ENCODE data around the gene BDKRB2.

BDKRB2 gene

DNA sequence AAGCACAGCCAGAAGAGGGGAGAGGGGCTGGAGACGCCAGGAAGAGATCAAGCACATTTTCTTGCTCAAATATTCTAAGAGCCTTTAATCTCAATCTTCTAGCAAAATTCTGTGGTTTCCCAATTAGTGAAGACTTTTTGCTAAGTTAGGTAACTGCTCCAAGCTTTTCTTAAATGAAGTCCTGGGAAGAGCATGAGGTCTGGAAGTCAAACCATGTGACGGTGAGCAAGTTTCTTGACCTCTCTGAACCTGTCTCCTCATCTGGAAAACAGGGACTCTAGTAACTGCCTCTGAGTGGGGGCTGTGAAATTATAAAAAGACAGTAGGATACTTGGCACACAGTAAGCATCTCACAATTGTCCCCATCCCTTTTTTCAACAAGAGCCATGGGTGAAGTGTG, 75.5 kb downstream of the BDKRB2 start:
- FAIRE-seq (no peak), DNase-seq (ENCODE audit: insufficient read length, low spot score) (no peak)
- TF ChIP-seq SPI1 (IDR thresholded peaks at IDR 0.05; ENCODE audit: low read depth, low read length), result no peak
- TF ChIP-seq TAF1 (IDR thresholded peaks at IDR 0.05; ENCODE audit: low read depth, low read length), result no peak
- TF ChIP-seq POU2F2 (IDR thresholded peaks at IDR 0.05; ENCODE audit: low read depth, low read length), result no peak
- no peak for TF ChIP-seq POLR2AphosphoS5 (IDR thresholded peaks at IDR 0.05; ENCODE audit: low read depth, low read length)
- no peak for TF ChIP-seq PAX5 (IDR thresholded peaks at IDR 0.05; ENCODE audit: insufficient read depth, low read length, severe bottlenecking)
- TF ChIP-seq POLR2A (IDR thresholded peaks at IDR 0.05; ENCODE audit: low read depth, low read length), result no peak

DNA sequence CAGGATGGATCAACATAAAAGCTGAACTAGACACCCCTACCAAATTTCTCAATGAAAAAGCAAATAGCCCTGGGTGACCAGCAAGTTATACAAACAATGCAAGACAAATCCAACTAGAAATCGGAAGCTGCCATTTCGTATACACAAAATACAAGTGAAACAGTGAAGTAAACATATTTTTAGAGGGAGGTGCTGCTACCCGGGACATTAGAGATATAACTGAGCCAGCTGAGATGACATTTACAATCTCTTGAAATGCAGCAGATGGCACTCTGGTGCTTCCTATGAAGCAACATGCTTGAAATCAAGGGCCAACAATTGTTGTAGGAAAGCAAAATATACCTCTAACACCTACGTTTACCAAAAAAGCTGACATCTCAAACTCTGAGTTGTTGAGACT, 76.8 kb downstream of the BDKRB2 start:
- no peak for DNase-seq (ENCODE audit: insufficient read length, low spot score)
- TF ChIP-seq SPI1 (IDR thresholded peaks at IDR 0.05; ENCODE audit: low read depth, low read length) (no peak), POU2F2 (IDR thresholded peaks at IDR 0.05; ENCODE audit: low read depth, low read length) (no peak), POLR2A (IDR thresholded peaks at IDR 0.05; ENCODE audit: low read depth, low read length) (no peak), PAX5 (IDR thresholded peaks at IDR 0.05; ENCODE audit: insufficient read depth, low read length, severe bottlenecking) (no peak), TAF1 (IDR thresholded peaks at IDR 0.05; ENCODE audit: low read depth, low read length) (no peak), POLR2AphosphoS5 (IDR thresholded peaks at IDR 0.05; ENCODE audit: low read depth, low read length) (no peak)
- FAIRE-seq, result no peak

DNA sequence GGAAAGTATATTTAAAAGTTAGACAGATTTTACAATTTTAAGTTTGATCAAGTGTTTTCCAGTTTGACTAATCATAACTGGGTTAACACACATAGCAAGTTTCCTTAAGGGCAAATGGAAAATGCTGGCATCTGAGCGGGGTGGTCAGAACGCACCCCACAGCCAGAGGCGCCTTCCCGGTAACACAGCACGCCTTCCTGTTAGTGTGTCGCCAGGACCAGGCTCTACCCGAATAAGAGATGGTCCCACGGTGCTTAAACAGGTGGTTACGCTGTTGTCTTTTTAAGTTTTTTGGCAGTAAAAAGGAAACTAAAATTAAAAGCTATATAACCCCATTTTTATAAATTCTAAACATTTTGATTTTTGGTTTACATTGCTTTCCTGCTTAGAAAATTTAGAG, 79.4 kb downstream of the BDKRB2 start:
- TF ChIP-seq POLR2A (IDR thresholded peaks at IDR 0.05; ENCODE audit: low read depth, low read length) (no peak), SPI1 (IDR thresholded peaks at IDR 0.05; ENCODE audit: low read depth, low read length) (no peak), PAX5 (IDR thresholded peaks at IDR 0.05; ENCODE audit: insufficient read depth, low read length, severe bottlenecking) (no peak), TAF1 (IDR thresholded peaks at IDR 0.05; ENCODE audit: low read depth, low read length) (no peak)
- FAIRE-seq (no peak), DNase-seq (ENCODE audit: insufficient read length, low spot score) (no peak)

- DNase-seq (ENCODE audit: insufficient read length, low spot score) (no peak), FAIRE-seq (no peak)
- no peak for TF ChIP-seq PAX5 (IDR thresholded peaks at IDR 0.05; ENCODE audit: insufficient read depth, low read length, severe bottlenecking)
- peak; percentile 25; the same call in 1 of the 2 replicates for TF ChIP-seq SPI1 (IDR thresholded peaks at IDR 0.05; ENCODE audit: low read depth, low read length)
- no peak for TF ChIP-seq POLR2A (IDR thresholded peaks at IDR 0.05; ENCODE audit: low read depth, low read length)
These were observed 79.8 kb downstream of the BDKRB2 start for GRCh38 chr14:96284430-96284829.

- FAIRE-seq (no peak), DNase-seq (ENCODE audit: insufficient read length, low spot score) (no peak)
- TF ChIP-seq TAF1 (IDR thresholded peaks at IDR 0.05; ENCODE audit: low read depth, low read length), result no peak
- TF ChIP-seq POLR2AphosphoS5 (IDR thresholded peaks at IDR 0.05; ENCODE audit: low read depth, low read length), result no peak
- TF ChIP-seq PAX5 (IDR thresholded peaks at IDR 0.05; ENCODE audit: insufficient read depth, low read length, severe bottlenecking), result no peak
- TF ChIP-seq POLR2A (IDR thresholded peaks at IDR 0.05; ENCODE audit: low read depth, low read length), result no peak
- no peak for TF ChIP-seq SPI1 (IDR thresholded peaks at IDR 0.05; ENCODE audit: low read depth, low read length)
- TF ChIP-seq POU2F2 (IDR thresholded peaks at IDR 0.05; ENCODE audit: low read depth, low read length), result no peak
These were observed 81.0 kb downstream of the BDKRB2 start for GRCh38 chr14:96285667-96286066.

DNA sequence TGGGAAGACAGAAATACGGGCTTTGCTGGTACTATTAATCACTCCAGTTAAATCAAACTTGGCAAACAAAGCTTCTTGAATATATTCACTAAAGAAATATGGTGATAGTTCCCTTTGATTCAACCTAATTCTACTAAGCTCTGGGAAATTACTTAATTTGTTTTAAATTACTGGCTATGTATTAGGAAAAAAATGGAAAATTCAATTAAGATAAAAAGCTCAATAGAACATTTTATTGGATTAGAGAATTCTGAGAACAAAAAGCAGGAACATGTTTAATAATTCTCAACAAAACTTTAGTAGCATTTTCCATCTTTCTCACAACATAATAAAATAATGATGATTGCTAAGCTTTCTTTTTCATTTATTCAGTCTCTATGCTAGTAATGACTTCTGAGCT, 81.6 kb downstream of the BDKRB2 start:
- DNase-seq (ENCODE audit: insufficient read length, low spot score) (no peak), FAIRE-seq (no peak)
- no peak for TF ChIP-seq POU2F2 (IDR thresholded peaks at IDR 0.05; ENCODE audit: low read depth, low read length)
- TF ChIP-seq TAF1 (IDR thresholded peaks at IDR 0.05; ENCODE audit: low read depth, low read length), result no peak
- TF ChIP-seq POLR2A (IDR thresholded peaks at IDR 0.05; ENCODE audit: low read depth, low read length), result no peak
- TF ChIP-seq SPI1 (IDR thresholded peaks at IDR 0.05; ENCODE audit: low read depth, low read length), result no peak
- TF ChIP-seq POLR2AphosphoS5 (IDR thresholded peaks at IDR 0.05; ENCODE audit: low read depth, low read length), result no peak

- FAIRE-seq, result no peak
- TF ChIP-seq POLR2AphosphoS5 (IDR thresholded peaks at IDR 0.05; ENCODE audit: low read depth, low read length) (no peak), TAF1 (IDR thresholded peaks at IDR 0.05; ENCODE audit: low read depth, low read length) (no peak), POU2F2 (IDR thresholded peaks at IDR 0.05; ENCODE audit: low read depth, low read length) (no peak), PAX5 (IDR thresholded peaks at IDR 0.05; ENCODE audit: insufficient read depth, low read length, severe bottlenecking) (no peak)
These were observed 83.2 kb downstream of the BDKRB2 start for GRCh38 chr14:96287856-96288255.

More at GRCh38 chr14:96287856-96288255, 83.2 kb downstream of the BDKRB2 start:
- no peak for DNase-seq (ENCODE audit: insufficient read length, low spot score)
